Measurements from ENCODE around the gene GBE1.
"Not testable (repeated sequence)": the region's sequence is repeated elsewhere in the genome, so short reads cannot be mapped to it uniquely, and the experiment has no call there.

The GBE1 gene

GRCh38 chr3:81760924-81761903 is at the start of gene GBE1:
Gene GBE1, minus strand, starts transcription at chr3:81761645. Its CDS starts 128 bp downstream, at chr3:81761517.
- DNase-seq (ENCODE audit: low read depth), result peak; percentile 87

GRCh38 chr3:81808900-81809299 is 47.5 kb upstream of the GBE1 start:
- no peak for DNase-seq (ENCODE audit: low read depth)

DNA sequence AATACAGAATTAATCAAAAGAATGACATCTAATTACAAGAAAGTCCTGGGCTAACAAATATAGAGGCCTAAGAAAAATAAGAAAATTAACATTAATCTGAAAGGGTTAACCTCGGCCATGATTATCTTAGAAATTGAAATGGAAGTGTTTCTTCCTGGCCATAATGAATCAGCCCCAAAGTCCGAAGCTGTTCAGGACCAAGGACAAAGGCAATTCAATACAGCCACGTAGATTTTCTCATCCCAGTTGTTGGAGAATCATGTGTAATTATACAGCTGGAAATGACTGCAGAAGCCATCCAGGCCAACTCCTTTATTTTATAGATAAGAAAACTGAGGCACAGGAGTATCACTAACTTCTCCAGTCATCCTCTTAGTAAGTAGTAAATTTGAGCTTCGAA is 38.0 kb upstream of the GBE1 start:
- no peak for DNase-seq (ENCODE audit: low read depth)

- no peak for DNase-seq (ENCODE audit: low read depth)
These were observed 32.0 kb upstream of the GBE1 start for GRCh38 chr3:81793410-81793809.

DNA sequence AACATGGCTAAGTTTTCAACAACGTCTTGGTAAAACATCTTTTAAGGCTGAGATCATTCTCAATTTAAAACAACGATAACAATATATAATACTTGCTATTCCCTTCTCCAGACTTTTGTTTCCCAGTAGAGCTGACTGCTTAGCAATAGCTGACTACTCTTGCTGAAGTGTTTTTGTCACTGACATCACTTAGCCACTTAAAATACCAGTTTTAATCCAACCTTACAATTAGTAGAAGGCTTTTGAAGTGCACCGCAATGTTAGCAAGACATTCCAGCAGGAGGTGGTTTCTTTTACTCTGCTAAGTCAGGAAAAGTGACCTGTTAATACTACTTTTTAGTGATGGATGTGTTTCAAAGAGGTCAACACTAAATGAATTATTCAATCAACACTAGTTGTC is 28.7 kb upstream of the GBE1 start:
- DNase-seq (ENCODE audit: low read depth), result no peak

DNA sequence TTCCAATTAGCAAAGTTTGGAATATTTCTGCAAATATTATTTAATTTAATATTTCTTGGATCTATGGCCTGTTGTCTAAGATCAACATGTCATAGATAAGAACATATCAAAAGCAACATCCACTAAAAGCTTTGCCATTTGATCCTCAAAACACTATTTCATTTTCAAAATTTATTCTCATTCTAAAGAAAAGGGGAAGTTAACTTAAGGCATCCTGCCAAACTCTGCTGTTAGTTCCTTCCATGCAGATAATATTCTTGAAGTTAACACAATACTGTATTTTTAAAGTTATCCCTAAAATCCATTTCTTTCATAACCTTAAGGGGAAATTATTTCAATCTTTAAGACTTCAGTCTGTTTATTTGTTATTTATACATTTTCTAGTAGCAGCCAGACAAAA is 28.2 kb upstream of the GBE1 start:
- DNase-seq (ENCODE audit: low read depth), result no peak

GRCh38 chr3:81788610-81789009 is 27.2 kb upstream of the GBE1 start:
- DNase-seq (ENCODE audit: low read depth), result no peak

DNA sequence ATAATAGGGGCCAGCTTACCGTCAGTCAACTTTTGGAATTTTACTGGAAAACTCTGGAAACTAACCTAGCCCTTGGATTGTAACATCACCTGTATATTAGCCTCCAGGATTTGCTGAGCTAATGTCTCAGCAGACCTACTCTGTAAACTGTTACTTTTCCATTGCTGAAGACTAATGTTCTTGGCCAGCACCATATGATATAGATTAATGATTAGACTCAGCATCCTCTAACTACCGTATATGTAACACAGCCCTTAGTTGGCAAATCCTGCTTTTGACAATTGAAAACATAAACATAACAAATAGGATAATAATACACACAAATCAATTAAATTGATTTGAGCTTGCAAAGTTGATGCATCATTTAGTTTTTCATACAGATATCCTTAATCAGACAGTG is 26.6 kb upstream of the GBE1 start:
- no peak for DNase-seq (ENCODE audit: low read depth)

GRCh38 chr3:81782585-81782984 is 21.1 kb upstream of the GBE1 start:
- no peak for DNase-seq (ENCODE audit: low read depth)

DNA sequence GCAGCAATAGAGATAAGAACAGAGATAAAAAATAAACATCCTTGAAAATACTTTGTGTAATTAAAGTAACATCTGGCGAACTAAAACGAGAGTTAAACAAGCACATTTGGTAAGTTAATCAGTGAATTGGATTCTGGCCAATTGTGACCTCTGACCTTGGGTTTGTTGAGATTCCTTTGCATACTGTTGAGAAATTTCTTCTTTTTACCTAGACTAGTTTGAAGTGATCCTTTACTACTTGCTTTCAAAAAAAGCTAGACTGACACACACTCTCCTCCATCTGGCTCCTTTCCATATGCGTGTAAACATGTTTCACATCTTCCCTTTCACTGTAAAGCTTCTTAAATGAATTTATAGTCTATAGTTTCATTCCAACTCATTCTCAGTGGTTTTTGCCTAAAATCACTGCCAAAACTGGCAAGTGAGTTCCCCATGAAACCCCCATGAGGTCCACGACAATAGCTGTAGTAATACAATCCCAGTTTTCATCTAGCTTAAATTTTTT is 17.3 kb upstream of the GBE1 start:
- no peak for DNase-seq (ENCODE audit: low read depth)

- no peak for DNase-seq (ENCODE audit: low read depth)
These were observed 15.2 kb upstream of the GBE1 start for GRCh38 chr3:81776643-81777042.

GRCh38 chr3:81770710-81771109 is 9.3 kb upstream of the GBE1 start:
- no peak for DNase-seq (ENCODE audit: low read depth)

- DNase-seq (ENCODE audit: low read depth), result no peak
These were observed 7.9 kb upstream of the GBE1 start for GRCh38 chr3:81769299-81769698.

- not testable (repeated sequence) for DNase-seq (ENCODE audit: low read depth)
These were observed 5.9 kb upstream of the GBE1 start for GRCh38 chr3:81767250-81767859.

- no peak for DNase-seq (ENCODE audit: low read depth)
These were observed 4.0 kb upstream of the GBE1 start for GRCh38 chr3:81765400-81765799.

GRCh38 chr3:81764665-81765064 is 3.2 kb upstream of the GBE1 start:
- no peak for DNase-seq (ENCODE audit: low read depth)

- no peak for DNase-seq (ENCODE audit: low read depth)
These were observed 2.6 kb upstream of the GBE1 start for GRCh38 chr3:81764002-81764401.

- DNase-seq (ENCODE audit: low read depth), result no peak
These were observed 1.6 kb upstream of the GBE1 start for GRCh38 chr3:81763001-81763400.

GRCh38 chr3:81761904-81762580 is 597 bp upstream of the GBE1 start:
- DNase-seq (ENCODE audit: low read depth), result no peak

- no peak for DNase-seq (ENCODE audit: low read depth)
These were observed 1.2 kb downstream of the GBE1 start for GRCh38 chr3:81760215-81760614.

DNA sequence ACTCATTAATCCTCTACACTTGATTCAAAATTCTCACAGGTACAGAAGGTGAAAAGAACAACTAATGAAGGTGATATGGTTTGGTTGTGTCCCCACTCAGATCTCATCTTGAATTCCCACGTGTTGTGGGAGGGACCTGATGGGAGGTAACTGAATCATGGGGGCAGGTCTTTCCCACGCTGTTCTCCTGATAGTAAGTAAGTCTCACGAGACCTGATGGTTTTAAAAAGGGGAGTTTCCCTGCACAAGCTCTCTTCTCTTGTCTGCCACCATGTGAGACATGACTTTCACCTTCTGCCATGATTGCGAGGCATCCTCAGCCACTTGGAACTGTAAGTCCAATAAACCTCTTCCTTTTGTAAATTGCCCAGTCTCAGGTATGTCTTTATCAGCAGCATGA is 2.7 kb downstream of the GBE1 start:
- not testable (repeated sequence) for DNase-seq (ENCODE audit: low read depth)

- DNase-seq (ENCODE audit: low read depth), result no peak
These were observed 3.2 kb downstream of the GBE1 start for GRCh38 chr3:81758275-81758674.

All from activated T-cell treated with anti-CD3 and anti-CD28 coated beads for 48 hours (primary cell).